ENCODE results near the gene TAAR1.

GRCh38 chr6:132671295-132671694, 12.3 kb upstream of the TAAR1 start:
- TF ChIP-seq CTCF (IDR thresholded peaks at IDR 0.05), result no peak
- TF ChIP-seq POLR2AphosphoS5 (IDR thresholded peaks at IDR 0.05), result no peak
- no peak for TF ChIP-seq POLR2A (IDR thresholded peaks at IDR 0.05)
- no peak for TF ChIP-seq EP300 (IDR thresholded peaks at IDR 0.05)
